ENCODE measurements around the gene LAMP5.

- TF ChIP-seq POLR2A (IDR thresholded peaks at IDR 0.05) (no peak), POLR2AphosphoS5 (IDR thresholded peaks at IDR 0.05) (no peak)
- TF ChIP-seq, protein P1, sequence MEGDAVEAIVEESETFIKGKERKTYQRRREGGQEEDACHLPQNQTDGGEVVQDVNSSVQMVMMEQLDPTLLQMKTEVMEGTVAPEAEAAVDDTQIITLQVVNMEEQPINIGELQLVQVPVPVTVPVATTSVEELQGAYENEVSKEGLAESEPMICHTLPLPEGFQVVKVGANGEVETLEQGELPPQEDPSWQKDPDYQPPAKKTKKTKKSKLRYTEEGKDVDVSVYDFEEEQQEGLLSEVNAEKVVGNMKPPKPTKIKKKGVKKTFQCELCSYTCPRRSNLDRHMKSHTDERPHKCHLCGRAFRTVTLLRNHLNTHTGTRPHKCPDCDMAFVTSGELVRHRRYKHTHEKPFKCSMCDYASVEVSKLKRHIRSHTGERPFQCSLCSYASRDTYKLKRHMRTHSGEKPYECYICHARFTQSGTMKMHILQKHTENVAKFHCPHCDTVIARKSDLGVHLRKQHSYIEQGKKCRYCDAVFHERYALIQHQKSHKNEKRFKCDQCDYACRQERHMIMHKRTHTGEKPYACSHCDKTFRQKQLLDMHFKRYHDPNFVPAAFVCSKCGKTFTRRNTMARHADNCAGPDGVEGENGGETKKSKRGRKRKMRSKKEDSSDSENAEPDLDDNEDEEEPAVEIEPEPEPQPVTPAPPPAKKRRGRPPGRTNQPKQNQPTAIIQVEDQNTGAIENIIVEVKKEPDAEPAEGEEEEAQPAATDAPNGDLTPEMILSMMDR (IDR thresholded peaks at IDR 0.05 in 8 of 11, conservative IDR thresholded peaks at IDR 0.05 in 3 of 11), result no peak
These were observed 59.8 kb downstream of the LAMP5 start for GRCh38 chr20:9574181-9574580.
